ENCODE results near the gene SFSWAP. TPM values are rescaled to one million over a fixed set of nuclear protein-coding genes. Genes with fewer than 3 reads are reported as not detected.

SFSWAP gene
- total and polyA plus RNA-seq, 2 of the 8 experiments (the other 6 are each of a cell fraction or from before 2014, with no cell fraction given), result 36.5 to 49.5 TPM

DNA sequence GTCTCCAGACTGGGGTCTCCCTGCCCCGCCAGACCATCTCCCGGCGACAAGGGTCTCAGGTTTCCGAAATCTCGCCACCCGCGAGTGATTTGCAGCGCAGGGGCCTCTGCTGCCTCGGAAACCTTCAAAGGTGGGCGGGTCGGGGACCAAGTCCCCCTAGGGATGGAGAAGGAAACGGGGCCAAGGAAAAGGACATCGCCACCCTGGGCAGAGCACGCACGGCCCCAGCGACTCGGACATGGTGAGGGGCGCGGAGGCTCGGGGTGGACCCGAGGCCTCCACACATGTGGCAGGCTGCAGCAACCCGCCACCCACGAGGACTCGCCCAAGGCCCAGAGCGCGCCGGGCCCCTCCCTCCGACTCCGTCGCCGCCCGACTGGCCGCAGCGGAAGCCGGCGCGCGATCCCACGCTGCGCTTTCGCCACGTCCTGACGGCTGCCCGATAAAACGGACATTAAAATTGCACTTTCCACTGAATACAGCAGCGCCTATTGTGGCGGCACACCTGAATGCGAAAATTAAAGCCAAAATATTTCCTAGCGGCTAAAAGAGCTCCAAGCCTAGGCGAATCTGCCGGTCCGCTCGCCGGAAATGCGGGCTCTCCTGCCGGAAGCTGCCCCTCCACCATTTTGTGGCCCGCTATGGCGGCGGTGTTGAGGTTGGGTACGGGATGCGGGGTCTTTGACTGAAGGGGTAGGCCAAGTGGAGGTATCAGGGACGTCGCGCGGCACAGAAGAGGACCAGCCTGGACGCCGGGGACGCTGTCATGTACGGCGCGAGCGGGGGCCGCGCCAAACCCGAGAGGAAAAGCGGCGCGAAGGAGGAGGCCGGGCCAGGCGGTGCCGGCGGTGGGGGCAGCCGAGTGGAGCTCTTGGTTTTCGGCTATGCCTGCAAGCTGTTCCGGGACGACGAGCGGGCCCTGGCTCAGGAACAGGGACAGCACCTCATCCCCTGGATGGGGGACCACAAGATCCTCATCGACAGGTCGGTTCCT is at the start of gene SFSWAP (continued):
- TF ChIP-seq SIN3A (conservative IDR thresholded peaks at IDR 0.05 in 1 of 2, IDR thresholded peaks at IDR 0.05 in 1 of 2; ENCODE audit: low read depth in 1 of 2, low read length in 2 of 2) (peak; percentile 62 to 80; a peak in 2 of 4 replicates), CREB1 (IDR thresholded peaks at IDR 0.05) (peak; percentile 41), HDAC2 (IDR thresholded peaks at IDR 0.05; ENCODE audit: borderline replicate concordance in 1 of 2, low read depth in 2 of 2, low read length in 2 of 2) (peak in 1 of 2 experiments; percentile 98; a peak in 2 of 4 replicates), YY1 (IDR thresholded peaks at IDR 0.05; ENCODE audit: low read depth, low read length) (peak; percentile 99), RAD21 (IDR thresholded peaks at IDR 0.05 in 1 of 2, conservative IDR thresholded peaks at IDR 0.05 in 1 of 2; ENCODE audit: low read depth in 2 of 2, low read length in 2 of 2) (no peak), JUN (IDR thresholded peaks at IDR 0.05; ENCODE audit: low read depth, low read length) (no peak), RBBP5 (IDR thresholded peaks at IDR 0.05; ENCODE audit: borderline replicate concordance, low read depth, low read length) (peak; percentile 94; the same call in 1 of the 2 replicates), JUND (IDR thresholded peaks at IDR 0.05; ENCODE audit: low read length) (no peak), SRF (IDR thresholded peaks at IDR 0.05; ENCODE audit: low read depth, low read length) (no peak), EGR1 (IDR thresholded peaks at IDR 0.05; ENCODE audit: borderline replicate concordance, low read depth, low read length) (no peak), EP300 (IDR thresholded peaks at IDR 0.05; ENCODE audit: borderline replicate concordance in 1 of 2, low read depth in 2 of 2, low read length in 2 of 2) (peak in 1 of 2 experiments; percentile 98; a peak in 1 of 3 replicates), POLR2AphosphoS5 (IDR thresholded peaks at IDR 0.05; ENCODE audit: low read depth, low read length) (peak; percentile 69; the same call in 1 of the 2 replicates), TBP (IDR thresholded peaks at IDR 0.05; ENCODE audit: low read depth, low read length) (peak; percentile 53), SAP30 (IDR thresholded peaks at IDR 0.05; ENCODE audit: insufficient read depth, insufficient replicate concordance, low read length) (peak; percentile 28), MAFK (IDR thresholded peaks at IDR 0.05; ENCODE audit: low read depth, low read length) (no peak)
- TF ChIP-seq, protein P1, sequence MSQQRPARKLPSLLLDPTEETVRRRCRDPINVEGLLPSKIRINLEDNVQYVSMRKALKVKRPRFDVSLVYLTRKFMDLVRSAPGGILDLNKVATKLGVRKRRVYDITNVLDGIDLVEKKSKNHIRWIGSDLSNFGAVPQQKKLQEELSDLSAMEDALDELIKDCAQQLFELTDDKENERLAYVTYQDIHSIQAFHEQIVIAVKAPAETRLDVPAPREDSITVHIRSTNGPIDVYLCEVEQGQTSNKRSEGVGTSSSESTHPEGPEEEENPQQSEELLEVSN (IDR thresholded peaks at IDR 0.05), result 0 out of 2 replicates have a peak, but pooled peaks have one; percentile 30
- TF ChIP-seq, protein P2, sequence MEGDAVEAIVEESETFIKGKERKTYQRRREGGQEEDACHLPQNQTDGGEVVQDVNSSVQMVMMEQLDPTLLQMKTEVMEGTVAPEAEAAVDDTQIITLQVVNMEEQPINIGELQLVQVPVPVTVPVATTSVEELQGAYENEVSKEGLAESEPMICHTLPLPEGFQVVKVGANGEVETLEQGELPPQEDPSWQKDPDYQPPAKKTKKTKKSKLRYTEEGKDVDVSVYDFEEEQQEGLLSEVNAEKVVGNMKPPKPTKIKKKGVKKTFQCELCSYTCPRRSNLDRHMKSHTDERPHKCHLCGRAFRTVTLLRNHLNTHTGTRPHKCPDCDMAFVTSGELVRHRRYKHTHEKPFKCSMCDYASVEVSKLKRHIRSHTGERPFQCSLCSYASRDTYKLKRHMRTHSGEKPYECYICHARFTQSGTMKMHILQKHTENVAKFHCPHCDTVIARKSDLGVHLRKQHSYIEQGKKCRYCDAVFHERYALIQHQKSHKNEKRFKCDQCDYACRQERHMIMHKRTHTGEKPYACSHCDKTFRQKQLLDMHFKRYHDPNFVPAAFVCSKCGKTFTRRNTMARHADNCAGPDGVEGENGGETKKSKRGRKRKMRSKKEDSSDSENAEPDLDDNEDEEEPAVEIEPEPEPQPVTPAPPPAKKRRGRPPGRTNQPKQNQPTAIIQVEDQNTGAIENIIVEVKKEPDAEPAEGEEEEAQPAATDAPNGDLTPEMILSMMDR (IDR thresholded peaks at IDR 0.05; ENCODE audit: control extremely low read depth in 1 of 3, insufficient read depth in 1 of 3, low read depth in 1 of 3, low read length in 3 of 3), result no peak
- TF ChIP-seq, protein P3, sequence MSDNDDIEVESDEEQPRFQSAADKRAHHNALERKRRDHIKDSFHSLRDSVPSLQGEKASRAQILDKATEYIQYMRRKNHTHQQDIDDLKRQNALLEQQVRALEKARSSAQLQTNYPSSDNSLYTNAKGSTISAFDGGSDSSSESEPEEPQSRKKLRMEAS (IDR thresholded peaks at IDR 0.05), result peak; percentile 84
